HG03521 (cell line): ENCODE measurements around the gene PDGFB.

Experiments used
- ATAC-seq: cut with Tn5 transposase; IDR thresholded peaks from one replicate; pipeline ENCODE4 v1.9.1; 2021; ENCODE audit warnings: mild to moderate bottlenecking, moderate library complexity; ENCODE audit not compliant: unreplicated experiment

The PDGFB gene

GRCh38 chr22:39177456-39177775 is 67.4 kb downstream of the PDGFB start:
- ATAC-seq, result no peak

- ATAC-seq, result no peak
Observed at GRCh38 chr22:39176714-39177455, 67.9 kb downstream of the PDGFB start.

- no peak for ATAC-seq
Observed at GRCh38 chr22:39176143-39176713, 68.6 kb downstream of the PDGFB start.

GRCh38 chr22:39175353-39176142 is 69.2 kb downstream of the PDGFB start:
- ATAC-seq, result no peak

GRCh38 chr22:39174498-39175352 is 70.1 kb downstream of the PDGFB start:
- ATAC-seq, result no peak

- no peak for ATAC-seq
Observed at GRCh38 chr22:39173787-39174497, 70.8 kb downstream of the PDGFB start.
